Activated CD8-positive, alpha-beta memory T cell treated with anti-CD3 and anti-CD28 coated beads, Interleukin-2, amount 50 U/mL, for 48 hours (primary cell): ENCODE measurements around the gene CLASP2.
A peak's percentile ranks its signal among the peaks of the same experiment; 100 is the strongest.
"Not testable (repeated sequence)": the region's sequence is repeated elsewhere in the genome, so short reads cannot be mapped to it uniquely, and the experiment has no call there.

Experiments
- DNase-seq: peaks from one replicate; pipeline ENCODE4 v3.0.0-alpha.2; 2020

The CLASP2 gene

DNA sequence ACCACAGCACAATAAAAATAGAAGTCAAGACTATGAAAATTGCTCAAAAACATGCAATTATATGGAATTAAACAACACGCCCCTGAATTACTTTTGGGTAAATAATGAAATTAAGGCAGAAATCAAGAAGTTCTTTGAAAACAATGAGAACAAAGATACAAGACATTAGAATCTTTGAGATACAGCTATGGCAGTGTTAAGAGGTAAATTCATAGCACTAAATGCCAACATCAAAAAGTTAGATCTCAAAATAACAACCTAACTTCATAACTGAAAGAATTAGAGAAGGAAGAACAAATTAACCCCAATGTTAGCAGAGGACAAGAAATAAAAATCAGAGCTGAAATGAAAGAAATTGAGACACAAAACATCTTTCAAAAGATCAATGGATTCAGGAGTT lies 191.3 kb downstream of the CLASP2 start:
- no peak for DNase-seq

DNA sequence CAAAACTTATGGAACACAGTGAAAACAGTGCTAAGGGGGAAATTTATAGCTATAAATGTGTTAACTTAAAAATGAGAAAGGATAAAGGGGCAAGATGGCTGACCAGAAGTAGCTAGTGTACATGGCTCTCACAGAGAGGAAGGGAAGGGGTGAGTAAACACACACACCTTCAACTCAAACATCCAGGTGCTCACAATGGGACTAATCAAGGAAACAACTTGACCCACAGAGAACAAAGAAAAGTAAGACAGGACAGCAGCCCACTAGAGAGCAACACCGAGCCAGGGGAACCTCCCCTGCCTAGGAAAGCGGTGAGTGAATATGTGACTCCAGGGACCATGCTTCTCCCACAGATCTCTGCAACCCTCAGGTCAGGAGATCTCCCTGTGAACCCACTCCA lies 192.8 kb downstream of the CLASP2 start:
- no peak for DNase-seq

DNA sequence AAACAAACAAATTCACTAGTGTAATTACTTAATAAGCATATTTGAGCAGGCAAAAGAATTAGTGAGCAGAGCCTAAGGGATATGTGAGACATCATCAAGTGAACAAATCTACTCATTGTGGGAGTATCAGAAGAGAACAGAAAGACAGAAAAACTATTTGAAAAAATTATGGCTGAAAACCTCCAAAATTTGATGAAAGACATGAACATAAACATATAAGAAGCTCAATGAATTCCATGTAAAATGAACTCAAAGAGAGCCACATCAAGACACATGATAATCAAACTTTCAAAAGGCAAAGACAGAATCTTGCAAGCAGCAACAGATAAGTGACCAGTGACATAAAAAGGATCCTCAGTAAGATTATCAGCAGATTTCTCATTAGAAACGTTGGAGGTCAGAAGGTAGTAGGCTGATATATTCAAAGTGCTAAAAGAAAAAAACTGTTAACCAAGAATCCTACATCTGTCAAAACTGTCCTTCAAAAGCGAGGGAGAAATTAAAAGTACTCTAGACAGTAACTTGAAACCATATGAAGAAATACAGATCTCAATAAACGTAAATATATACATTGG lies 194.9 kb downstream of the CLASP2 start:
- DNase-seq: no peak

DNA sequence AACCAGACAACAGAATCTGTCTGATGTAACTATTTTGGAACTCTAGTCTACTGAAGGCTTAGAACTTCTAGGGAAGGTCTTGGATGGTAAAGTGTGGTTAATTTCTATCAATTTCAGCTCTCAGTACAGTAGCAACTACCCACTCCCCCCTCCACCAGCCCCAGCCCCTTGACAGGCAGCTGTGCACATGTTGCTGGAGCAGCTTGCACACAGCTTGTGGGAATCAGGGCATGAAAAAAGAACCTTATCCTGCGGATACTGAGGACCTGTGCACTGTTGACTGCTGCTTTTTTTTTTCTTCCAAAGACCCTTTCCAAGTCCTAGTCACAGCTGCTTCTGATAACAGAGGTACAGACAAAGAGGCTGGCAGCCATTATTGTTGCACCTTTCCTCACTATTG lies 196.3 kb downstream of the CLASP2 start:
- no peak for DNase-seq

DNA sequence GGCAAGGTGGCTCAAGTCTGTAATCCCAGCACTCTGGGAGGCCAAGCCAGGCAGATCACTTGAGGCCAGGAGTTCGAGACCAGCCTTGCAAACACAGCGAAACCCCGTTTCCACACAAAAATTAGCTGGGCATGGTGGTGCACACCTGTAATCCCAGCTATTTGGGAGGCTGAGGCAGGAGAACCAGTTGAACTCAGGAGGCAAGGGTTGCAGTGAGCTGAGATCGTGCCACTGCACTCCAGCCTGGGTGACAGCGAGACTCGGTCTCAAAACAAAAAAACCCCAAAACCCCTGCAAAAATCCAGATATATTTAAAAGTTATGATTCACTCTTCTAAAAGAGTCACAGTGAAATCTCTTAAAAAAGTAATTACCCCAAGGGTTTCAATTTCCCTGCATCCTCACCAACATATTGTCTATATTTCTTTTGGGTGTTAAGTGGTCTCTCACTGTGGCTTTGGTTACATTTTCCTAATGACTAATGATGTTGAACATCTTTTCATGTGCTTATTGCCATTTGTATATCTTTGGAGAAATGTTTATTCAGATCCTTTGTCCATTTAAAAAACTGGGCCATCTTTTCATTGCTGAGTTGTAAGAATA lies 204.7 kb downstream of the CLASP2 start:
- no peak for DNase-seq

DNA sequence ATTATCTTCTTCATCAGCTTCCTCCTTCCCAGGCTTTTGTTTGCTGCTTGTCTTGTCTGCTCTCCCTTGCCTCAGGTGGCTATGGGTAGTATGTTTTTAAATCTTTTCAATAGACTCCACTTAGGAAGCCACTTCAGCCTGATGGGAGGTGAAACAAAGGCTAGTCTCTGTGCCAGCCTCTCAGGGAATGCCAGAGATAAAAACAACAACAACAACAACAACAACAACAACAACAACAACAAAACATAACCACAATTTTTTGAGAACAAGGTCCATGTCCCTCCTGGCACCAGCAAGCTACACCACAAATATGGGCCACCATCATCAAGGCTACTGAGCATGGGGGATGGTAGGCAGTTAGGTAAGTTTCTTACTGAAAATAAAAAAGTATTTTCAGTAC lies 213.0 kb downstream of the CLASP2 start:
- DNase-seq: no peak

DNA sequence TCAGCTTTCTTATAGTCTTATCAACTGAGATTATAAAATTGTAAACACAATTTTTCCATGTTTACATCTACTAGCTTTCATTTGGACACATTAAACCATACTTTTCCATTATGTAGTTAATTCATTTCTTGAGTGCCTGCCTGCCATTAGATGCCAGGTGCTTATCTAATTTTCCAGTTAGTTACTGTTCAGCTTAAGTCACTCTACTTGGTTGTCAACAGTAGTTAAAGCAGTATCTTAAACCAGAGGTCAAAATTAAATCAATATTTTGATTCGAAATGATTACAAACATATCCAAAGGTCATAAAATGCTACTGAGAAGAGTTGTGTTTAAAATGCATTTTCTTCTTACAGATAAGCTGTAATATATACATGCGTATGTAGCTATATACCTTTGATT lies 221.6 kb downstream of the CLASP2 start:
- no peak for DNase-seq

DNA sequence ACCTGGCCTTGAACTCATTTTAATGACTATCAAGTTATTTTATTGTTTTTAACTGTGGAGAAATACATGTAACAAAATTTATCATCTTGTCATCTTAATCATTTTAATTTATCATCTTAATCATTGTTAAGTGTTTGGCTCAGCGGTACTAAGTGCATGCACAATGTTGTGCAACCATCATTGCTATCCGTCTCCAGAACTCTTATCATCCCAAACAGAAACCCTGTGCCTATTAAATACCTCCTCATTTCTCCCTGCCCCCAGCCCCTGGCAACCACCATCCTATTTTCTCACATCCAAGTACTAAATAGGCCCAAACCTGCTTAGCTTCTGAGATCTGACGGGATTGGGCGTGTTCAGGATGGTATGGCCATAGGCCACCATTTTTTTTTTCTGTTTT lies 226.3 kb downstream of the CLASP2 start:
- DNase-seq: no peak

DNA sequence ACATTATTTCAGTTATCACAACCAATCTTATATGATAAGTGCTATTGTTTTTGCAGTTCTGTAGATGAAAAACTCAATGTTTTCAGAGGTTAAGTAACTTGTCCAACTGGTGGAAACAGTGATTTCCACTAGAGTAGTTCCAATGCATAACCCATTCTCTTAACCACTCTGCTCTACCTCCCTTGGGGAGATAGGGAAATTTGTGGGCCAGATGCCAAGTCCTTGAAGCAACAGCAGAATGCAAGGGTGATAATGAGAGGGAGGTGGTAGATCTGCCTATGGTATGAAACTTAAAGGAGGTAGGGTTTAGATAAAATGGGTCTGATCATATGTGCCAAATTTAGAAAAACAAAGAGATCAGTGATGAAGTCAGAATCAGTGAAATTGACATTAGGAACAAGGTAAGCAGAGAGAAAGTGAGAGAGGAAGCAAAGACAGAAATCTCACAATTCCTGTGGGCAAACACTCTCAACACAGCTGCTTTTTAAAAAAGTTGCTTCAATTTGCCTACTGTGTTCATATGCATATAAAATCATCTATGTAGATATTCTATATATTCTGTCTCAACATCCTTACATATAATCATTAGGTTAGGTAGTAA lies 227.3 kb downstream of the CLASP2 start:
- DNase-seq: no peak

DNA sequence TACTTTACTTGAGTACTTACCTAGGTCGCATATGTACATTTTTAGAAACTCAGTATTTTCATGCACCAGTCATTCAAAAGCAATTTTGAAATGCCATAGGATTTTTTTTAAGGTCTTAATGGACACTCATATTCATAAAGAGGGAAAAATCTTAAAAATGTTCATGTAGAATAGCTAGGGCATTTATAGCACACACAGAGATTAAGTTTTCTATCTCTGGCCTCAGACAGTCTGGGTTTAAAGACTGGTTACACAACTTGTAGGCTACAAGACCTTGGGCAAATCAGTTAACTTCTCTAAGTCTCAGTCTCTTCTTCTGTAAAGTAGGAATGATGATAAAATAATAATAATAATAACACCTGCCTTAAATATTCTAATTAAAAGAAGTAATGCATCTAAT lies 229.4 kb downstream of the CLASP2 start:
- no peak for DNase-seq

DNA sequence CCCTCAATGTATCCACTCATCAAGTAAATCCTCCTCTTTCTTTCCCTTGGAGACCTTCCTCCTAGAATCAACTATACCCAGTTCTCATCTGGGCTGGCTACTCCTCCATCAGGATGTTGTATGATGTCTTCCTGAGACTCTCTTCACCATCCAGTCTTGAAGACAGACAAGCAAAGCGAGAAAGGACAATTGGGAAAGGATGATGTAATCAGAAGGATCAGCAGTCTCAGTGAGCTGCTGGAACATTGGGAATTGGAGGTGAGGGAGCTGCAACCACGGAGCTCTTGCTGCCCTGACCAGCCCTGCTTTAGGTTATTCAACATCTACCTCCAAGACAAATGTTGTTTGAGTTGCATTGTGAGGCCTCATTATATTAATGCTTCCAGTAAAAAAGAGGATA lies 229.8 kb downstream of the CLASP2 start:
- DNase-seq: no peak

DNA sequence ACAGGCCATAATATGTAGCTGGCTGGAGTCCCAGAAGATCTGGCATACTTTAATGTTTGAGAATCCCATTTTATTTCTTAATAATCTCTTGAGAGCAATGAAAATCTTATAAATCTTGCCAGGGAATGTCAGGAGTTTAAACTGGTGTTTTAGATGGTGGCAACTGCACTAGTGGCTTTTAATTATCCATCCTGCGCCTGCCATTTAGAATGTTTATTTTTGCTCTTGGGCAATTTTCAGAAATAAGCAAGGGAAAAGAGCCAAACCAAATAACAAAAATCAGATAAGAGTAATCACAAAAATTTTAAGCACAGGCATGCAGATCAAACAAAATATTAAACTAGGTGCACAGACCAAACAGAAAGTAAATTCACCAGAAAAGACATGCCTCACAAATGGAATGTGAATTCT lies 235.9 kb downstream of the CLASP2 start:
- DNase-seq: no peak

DNA sequence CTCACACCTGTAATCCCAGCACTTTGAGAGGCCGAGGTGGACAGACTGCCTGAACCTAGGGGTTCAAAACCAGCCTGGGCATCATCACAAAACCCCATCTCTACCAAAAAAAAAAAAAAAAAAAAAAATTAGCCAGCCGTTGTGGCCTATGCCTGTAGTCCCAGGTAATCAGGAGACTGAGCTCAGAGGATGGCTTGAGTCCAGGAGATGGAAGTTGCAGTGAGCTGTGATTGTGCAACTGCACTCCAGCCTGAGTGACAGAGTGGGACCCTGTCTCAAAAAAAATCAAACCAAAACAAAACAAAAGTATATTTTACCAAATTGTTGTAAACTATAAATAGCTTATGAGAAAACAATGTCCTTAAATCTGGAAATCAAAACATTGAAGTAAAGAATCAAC lies 243.2 kb downstream of the CLASP2 start:
- DNase-seq: no peak

DNA sequence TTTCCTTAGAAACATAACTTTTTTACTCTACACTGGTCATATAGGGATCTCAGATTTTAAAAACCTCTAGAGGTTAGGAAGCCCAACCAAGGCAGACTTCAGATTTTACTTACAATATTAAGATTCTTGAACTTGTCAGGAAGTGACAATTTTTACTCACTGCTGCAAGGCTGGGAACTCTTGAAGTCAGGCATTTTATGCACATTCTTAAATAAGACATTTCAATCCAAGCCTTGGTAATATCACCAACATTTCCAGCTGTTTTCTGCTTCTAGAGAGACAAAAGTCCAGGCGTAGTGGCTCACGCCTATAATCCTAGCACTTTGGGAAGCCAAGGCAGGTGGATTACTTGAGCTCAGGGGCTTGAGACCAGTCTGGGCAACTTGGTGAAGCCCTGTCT lies 244.2 kb downstream of the CLASP2 start:
- no peak for DNase-seq

DNA sequence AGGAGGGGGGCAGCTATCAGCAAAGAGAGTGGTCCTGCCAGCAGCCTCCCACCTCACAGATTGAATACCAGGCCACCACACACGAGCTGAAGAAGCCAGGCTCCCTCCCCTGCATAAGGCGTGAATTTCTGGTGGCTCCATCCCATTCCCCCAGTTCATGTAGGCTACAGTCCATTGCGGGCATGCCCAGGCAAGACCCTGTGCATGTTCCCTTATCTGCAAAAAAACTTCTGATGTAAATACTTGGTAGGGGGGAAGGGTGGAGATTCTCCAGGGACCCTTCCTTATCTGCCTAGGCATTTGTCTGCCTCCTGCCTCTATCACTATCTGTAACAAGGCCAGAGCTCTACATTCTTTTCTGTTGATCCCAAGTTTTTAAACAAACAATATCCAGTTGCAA lies 250.3 kb downstream of the CLASP2 start:
- no peak for DNase-seq

DNA sequence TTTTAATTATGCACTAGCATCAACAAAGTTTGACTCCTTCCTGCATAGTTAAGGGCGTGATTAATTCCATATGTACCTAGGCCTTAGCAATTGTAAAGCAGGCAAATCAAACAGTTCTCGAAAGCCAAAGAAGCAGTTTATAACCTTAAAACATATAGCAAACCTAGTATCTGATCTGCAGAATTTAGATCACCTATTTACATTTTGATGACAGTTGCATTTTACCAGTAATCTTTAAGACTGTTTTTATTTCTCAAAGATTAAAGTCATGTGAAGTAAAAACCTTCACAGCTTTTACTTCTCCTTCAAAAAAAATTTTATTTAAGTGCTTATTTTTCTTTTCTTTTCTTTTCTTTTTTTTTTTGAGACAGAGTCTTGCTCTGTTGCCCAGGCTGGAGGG lies 257.0 kb downstream of the CLASP2 start:
- no peak for DNase-seq

DNA sequence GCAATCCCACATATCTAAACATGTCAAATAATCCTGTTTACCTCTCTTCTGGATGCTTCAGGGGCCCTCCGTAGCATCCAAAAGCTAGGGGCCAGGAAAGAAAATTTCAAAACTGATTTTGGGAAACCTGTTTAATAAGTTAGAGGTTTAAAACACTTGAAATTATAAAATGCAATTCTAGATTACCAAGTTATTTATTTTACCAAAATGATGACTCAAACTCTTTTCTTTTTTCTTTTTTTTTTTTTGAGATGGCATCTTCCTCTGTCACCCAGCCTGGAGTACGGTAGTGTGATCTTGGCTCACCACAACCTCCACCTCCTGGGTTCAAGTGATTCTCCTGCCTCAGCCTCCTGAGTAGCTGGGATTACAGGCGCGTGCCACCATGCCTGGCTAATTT lies 258.5 kb downstream of the CLASP2 start:
- DNase-seq: not testable (repeated sequence)

DNA sequence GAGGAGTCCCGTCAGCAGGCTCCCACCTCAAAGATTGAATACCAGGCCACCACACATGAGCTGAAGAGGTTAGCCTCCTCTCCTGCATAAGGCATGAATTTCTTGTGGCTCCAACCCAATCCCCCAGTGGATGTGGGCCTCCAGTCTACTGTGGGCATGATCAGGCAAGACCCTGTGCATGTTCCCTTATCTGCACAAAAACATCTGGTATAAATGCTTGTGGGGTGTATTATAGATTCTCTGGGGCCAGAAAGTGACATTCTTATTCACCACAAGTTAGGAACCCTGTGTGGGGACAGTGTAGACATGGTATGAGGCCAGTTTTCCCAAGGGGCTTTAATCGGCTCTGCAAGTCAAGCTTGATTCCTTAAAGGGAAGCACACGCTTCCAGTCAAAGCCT lies 259.6 kb downstream of the CLASP2 start:
- DNase-seq: no peak

DNA sequence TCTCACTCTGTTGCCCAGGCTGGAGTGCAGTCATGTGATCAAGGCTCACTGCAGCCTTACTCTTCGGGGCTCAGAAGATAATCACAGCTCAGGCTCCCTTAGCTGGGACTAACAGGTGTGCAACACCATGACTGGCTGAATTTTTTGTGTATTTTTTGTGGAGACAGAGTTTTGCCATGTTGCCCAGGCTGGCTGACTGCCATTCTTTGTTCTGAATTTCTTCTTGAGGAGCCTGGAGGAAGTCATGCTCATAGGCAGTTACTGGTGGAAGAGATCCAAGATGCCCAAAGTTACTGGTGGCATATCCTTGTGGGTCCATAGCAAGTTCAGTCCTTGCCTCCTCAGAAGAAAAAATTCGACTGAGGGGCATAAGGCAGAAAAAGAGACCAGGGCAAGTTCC lies 261.3 kb downstream of the CLASP2 start:
- DNase-seq: no peak

DNA sequence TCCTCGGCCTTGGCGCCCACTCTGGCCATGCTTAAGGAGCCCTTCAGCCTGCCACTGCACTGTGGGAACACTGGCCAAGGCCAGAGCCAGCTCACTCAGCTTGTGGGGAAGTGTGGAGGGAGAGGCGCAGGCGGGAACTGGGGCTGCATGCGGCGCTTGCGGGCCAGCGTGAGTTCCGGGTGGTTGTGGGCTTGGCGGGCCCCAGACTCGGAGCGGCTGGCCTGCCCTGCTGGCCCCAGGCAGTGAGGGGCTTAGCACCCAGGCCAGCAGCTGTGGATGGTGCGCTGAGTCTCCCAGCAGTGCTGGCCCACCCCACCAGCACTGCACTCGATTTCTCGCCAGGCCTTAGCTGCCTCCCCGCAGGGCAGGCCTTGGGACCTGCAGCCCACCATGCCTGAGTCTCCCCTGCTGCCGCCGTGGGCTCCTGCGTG lies 264.7 kb downstream of the CLASP2 start:
- DNase-seq: peak; percentile 13

DNA sequence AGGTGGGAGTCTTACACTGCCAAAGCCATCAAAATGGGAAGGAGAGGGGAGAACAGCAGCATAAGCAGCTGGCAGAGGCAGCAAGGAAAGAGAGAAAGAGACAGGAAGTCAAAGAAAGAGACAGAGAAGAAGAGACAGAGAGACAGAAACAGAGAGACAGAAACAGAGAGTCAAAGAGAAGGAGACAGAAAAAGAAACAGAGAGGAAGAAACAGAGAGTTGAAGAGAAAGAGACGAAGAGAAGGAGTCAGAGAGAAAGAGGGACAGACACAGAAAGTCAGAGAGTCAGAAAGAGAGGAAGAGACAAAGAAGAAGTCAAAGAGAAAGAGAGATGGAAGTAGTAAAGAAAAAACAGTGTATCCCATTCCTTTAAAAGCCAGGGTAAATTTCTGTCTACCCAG lies 266.1 kb downstream of the CLASP2 start:
- DNase-seq: not testable (repeated sequence)

DNA sequence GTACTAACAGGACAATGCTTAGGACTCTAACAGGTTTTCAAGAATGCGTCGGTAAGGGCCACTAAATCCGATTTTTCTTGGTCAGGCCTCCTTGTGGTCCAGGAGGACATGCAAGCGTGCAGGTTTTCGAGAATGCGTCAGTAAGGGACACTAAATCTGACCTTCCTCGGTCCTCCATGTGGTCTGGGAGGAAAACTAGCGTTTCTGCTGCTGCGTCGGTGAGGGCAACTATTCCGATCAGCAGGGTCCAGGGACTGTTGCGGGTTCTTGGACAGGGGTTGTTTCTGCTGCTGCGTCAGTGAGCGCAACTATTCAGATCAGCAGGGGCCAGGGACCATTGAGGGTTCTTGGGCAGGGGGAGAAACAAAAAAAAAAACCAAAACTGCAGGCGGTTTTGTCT lies 270.1 kb downstream of the CLASP2 start:
- DNase-seq: no peak

DNA sequence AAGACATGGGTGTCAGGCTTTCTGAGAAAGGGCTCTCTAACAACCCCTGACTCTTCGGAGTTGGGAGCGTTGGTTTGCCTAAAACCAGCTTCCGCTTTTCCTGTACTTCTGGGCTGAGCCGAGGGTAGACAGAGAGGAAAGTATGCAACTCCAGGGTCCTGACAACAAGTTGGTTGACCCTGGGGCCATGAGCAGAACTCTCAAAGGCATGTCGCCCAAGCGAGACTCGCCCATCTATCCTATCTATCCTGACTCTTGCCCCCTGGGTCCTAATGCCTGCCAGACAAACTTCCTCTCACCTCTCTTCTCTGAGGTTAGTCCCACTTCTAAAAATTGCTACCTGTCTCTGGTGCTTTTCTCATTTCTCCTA lies 270.8 kb downstream of the CLASP2 start:
- DNase-seq: not testable (repeated sequence)
